ENCODE measurements around the gene GPC6.

DNA sequence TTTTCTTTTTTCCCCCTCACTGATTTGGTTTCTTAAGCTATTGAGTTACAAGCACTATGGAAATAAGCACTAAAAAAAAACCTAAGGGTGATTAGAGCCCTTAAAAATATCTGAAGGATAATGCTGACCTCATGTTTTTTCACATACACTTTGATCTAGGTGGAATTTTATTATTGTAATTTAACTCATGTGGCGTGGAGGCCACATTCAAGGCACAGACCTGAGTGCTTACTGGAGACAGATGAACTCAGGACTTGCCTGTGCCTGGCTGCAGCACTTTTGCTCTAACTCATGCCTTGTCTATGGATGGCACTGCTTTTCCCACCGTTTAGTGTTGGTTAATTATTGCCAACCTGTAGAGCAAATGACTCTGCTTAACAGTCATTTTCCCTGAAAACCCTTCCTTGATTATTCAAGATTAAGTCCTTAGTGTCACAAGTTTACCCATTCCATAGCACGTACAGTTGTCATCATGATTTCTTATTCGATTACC lies 541.4 kb downstream of the GPC6 start:
- TF ChIP-seq, protein P1, sequence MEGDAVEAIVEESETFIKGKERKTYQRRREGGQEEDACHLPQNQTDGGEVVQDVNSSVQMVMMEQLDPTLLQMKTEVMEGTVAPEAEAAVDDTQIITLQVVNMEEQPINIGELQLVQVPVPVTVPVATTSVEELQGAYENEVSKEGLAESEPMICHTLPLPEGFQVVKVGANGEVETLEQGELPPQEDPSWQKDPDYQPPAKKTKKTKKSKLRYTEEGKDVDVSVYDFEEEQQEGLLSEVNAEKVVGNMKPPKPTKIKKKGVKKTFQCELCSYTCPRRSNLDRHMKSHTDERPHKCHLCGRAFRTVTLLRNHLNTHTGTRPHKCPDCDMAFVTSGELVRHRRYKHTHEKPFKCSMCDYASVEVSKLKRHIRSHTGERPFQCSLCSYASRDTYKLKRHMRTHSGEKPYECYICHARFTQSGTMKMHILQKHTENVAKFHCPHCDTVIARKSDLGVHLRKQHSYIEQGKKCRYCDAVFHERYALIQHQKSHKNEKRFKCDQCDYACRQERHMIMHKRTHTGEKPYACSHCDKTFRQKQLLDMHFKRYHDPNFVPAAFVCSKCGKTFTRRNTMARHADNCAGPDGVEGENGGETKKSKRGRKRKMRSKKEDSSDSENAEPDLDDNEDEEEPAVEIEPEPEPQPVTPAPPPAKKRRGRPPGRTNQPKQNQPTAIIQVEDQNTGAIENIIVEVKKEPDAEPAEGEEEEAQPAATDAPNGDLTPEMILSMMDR (IDR thresholded peaks at IDR 0.05; ENCODE audit: low read depth, low read length): no peak
- no peak for TF ChIP-seq EZH2phosphoT487 (IDR thresholded peaks at IDR 0.05; ENCODE audit: low read depth)
